H1 (cell line): Measurements from ENCODE around the gene SMG7. TPM values are rescaled to one million over a fixed set of nuclear protein-coding genes. Genes with fewer than 3 reads are reported as not detected.

ENCODE experiments used
- CTCF ChIA-PET: fragments of 300-600 bp; sonication (Branson Sonifier 250); formaldehyde crosslinking; loops from one replicate; lab custom pipeline; 2021; ENCODE audit not compliant: partially characterized antibody; lab: Charles Lee
- POLR2A ChIA-PET: fragments of 300-600 bp; sonication (Branson Sonifier 250); formaldehyde crosslinking; loops from one replicate; lab custom pipeline; 2021; ENCODE audit warnings: inconsistent platforms; ENCODE audit not compliant: partially characterized antibody; lab: Charles Lee
- DNase-seq, 2 experiments: peaks; one replicate each; pipeline versions ENCODE4 v3.0.0 to v3.0.0-alpha.2; 2010 to 2022; ENCODE audit warnings: low spot score in 2 of 2, low read depth in 1 of 2, mixed read lengths in 1 of 2
- FAIRE-seq: peaks from 2 replicates; lab custom pipeline; 2011; peaks lifted over from hg19 to GRCh38; lab: Jason Lieb, UNC
- H2AFZ ChIP-seq: 2 replicates; pipeline ENCODE4 v1.8.1; 2012; ENCODE audit warnings: low read length, inconsistent platforms
- H2AK5ac ChIP-seq: 2 replicates; pipeline ENCODE4 v1.6.1; 2013; ENCODE audit warnings: low read depth, low read length
- H2BK120ac ChIP-seq: replicated peaks from 2 replicates; pipeline ENCODE3; 2013; ENCODE audit warnings: low read depth, low read length, inconsistent platforms
- H2BK12ac ChIP-seq: 2 replicates; pipeline ENCODE4 v1.6.1; 2013; ENCODE audit warnings: low read depth, low read length
- H2BK15ac ChIP-seq: 2 replicates; pipeline ENCODE4 v1.6.1; 2013; ENCODE audit warnings: low read length
- H2BK20ac ChIP-seq: 2 replicates; pipeline ENCODE4 v1.6.1; 2013; ENCODE audit warnings: low read length
- H2BK5ac ChIP-seq: 2 replicates; pipeline ENCODE4 v1.6.1; 2013; ENCODE audit warnings: low read depth, low read length
- H3K14ac ChIP-seq: 2 replicates; pipeline ENCODE4 v1.6.1; 2013; ENCODE audit warnings: inconsistent platforms; ENCODE audit not compliant: insufficient read length
- H3K18ac ChIP-seq: 2 replicates; pipeline ENCODE4 v1.6.1; 2013; ENCODE audit warnings: low read length; ENCODE audit errors: extremely low read depth
- H3K23ac ChIP-seq: 2 replicates; pipeline ENCODE4 v1.6.1; 2013; ENCODE audit warnings: inconsistent platforms; ENCODE audit not compliant: insufficient read length
- H3K23me2 ChIP-seq: 2 replicates; pipeline ENCODE4 v1.6.1; 2013; ENCODE audit warnings: low read depth, low read length
- H3K27ac ChIP-seq: 2 replicates; pipeline ENCODE4 v1.6.1; 2011; ENCODE audit warnings: low read depth, low read length, inconsistent platforms
- H3K27me3 ChIP-seq, 4 experiments: replicated peaks in 1 of 4; 1 replicate in 1 of 4; 2 replicates in 3 of 4; pipeline versions ENCODE4 v1.6.1 to v1.8.1; 2011 to 2013; ENCODE audit warnings: low read length in 3 of 4, mild to moderate bottlenecking in 3 of 4, inconsistent platforms in 2 of 4, mixed read lengths in 2 of 4, moderate library complexity in 1 of 4; ENCODE audit not compliant: control insufficient read depth in 3 of 4, insufficient read depth in 3 of 4; ENCODE audit errors: extremely low read depth in 1 of 4
- H3K36me3 ChIP-seq, 4 experiments: 2 replicates each; pipeline versions ENCODE4 v1.6.1 to v1.8.1; 2011 to 2013; ENCODE audit warnings: mild to moderate bottlenecking in 4 of 4, low read length in 3 of 4, moderate library complexity in 2 of 4, control low read depth in 1 of 4, inconsistent platforms in 1 of 4; ENCODE audit not compliant: insufficient read depth in 4 of 4, control insufficient read depth in 2 of 4
- H3K4ac ChIP-seq: replicated peaks from 2 replicates; pipeline ENCODE3; 2013; ENCODE audit warnings: low read length, low read depth, mixed read lengths, inconsistent platforms; ENCODE audit not compliant: insufficient read length
- H3K4me1 ChIP-seq, 4 experiments: replicated peaks in 1 of 4; 1 replicate in 1 of 4; 2 replicates in 3 of 4; pipeline versions ENCODE4 v1.6.1 to v1.8.1; 2011 to 2013; ENCODE audit warnings: low read length in 3 of 4, inconsistent platforms in 2 of 4, mixed read lengths in 1 of 4; ENCODE audit not compliant: insufficient read depth in 4 of 4, control insufficient read depth in 3 of 4
- H3K4me2 ChIP-seq, 2 experiments: 2 replicates each; pipeline versions ENCODE4 v1.6.1 to v1.8.1; 2011 to 2013; ENCODE audit warnings: low read depth in 2 of 2, low read length in 2 of 2, control low read depth in 1 of 2, inconsistent platforms in 1 of 2, mild to moderate bottlenecking in 1 of 2; ENCODE audit not compliant: insufficient read depth in 1 of 2
- H3K4me3 ChIP-seq, 4 experiments: fragments of 200-600, 300-600 bp in 1 of 4; sonication (generic), shearing (Covaris generic), sonication (Bioruptor Twin) in 1 of 4; 2 replicates each; pipeline versions ENCODE4 v1.5.1 to v1.8.1; 2011 to 2016; ENCODE audit warnings: low read length in 4 of 4, low read depth in 3 of 4, control low read depth in 2 of 4, inconsistent platforms in 2 of 4, mild to moderate bottlenecking in 2 of 4, mixed read lengths in 1 of 4, moderate library complexity in 1 of 4; ENCODE audit not compliant: insufficient read depth in 2 of 4; ENCODE audit errors: extremely low read depth in 1 of 4
- H3K56ac ChIP-seq: replicated peaks from 2 replicates; pipeline ENCODE3; 2013; ENCODE audit warnings: low read depth, mild to moderate bottlenecking, mixed read lengths, low read length, inconsistent platforms; ENCODE audit not compliant: insufficient read length
- H3K79me1 ChIP-seq: 2 replicates; pipeline ENCODE4 v1.6.1; 2013; ENCODE audit warnings: low read depth, low read length, control low read depth
- H3K79me2 ChIP-seq, 2 experiments: 2 replicates each; pipeline versions ENCODE4 v1.6.1 to v1.8.1; 2012 to 2013; ENCODE audit warnings: low read length in 2 of 2, mild to moderate bottlenecking in 2 of 2, inconsistent platforms in 1 of 2; ENCODE audit not compliant: insufficient read depth in 2 of 2, control insufficient read depth in 1 of 2
- H3K9ac ChIP-seq, 4 experiments: replicated peaks in 1 of 4; 1 replicate in 1 of 4; 2 replicates in 3 of 4; pipeline versions ENCODE4 v1.6.1 to v1.8.1; 2011 to 2013; ENCODE audit warnings: low read depth in 3 of 4, low read length in 3 of 4, control low read depth in 2 of 4, mild to moderate bottlenecking in 2 of 4, moderate library complexity in 2 of 4, inconsistent platforms in 1 of 4; ENCODE audit errors: extremely low read depth in 1 of 4
- H3K9me3 ChIP-seq, 2 experiments: 2 replicates each; pipeline versions ENCODE4 v1.6.1 to v1.8.1; 2012 to 2013; ENCODE audit warnings: mild to moderate bottlenecking in 2 of 2, moderate library complexity in 2 of 2, control low read depth in 1 of 2, inconsistent platforms in 1 of 2, low read depth in 1 of 2, low read length in 1 of 2, mixed read lengths in 1 of 2; ENCODE audit not compliant: insufficient read depth in 2 of 2
- H4K20me1 ChIP-seq, 2 experiments: replicated peaks in 1 of 2; 2 replicates each; pipeline versions ENCODE3 to v1.8.1; 2011 to 2013; ENCODE audit warnings: inconsistent platforms in 2 of 2, low read length in 2 of 2, mild to moderate bottlenecking in 1 of 2; ENCODE audit not compliant: insufficient read depth in 2 of 2, control insufficient read depth in 1 of 2
- H4K5ac ChIP-seq: 2 replicates; pipeline ENCODE4 v1.6.1; 2013; ENCODE audit warnings: low read length, low read depth, mixed read lengths, inconsistent platforms; ENCODE audit not compliant: insufficient read length
- H4K8ac ChIP-seq: 2 replicates; pipeline ENCODE4 v1.8.0; 2013; ENCODE audit warnings: mild to moderate bottlenecking, moderate library complexity, low read length, inconsistent platforms; ENCODE audit not compliant: insufficient read depth; ENCODE audit errors: extremely low read depth
- H4K91ac ChIP-seq: replicated peaks from 2 replicates; pipeline ENCODE3; 2013; ENCODE audit warnings: low read length, mixed read lengths, inconsistent platforms; ENCODE audit not compliant: insufficient read length
- CBX5 ChIP-seq: fragments of 300-800, 300-1000 bp; sonication (generic); IDR thresholded peaks from 2 replicates; pipeline ENCODE4 v1.7.1; 2016; ENCODE audit warnings: antibody characterized with exemption, low read length, low read depth
- CTCF ChIP-seq, 3 experiments: IDR thresholded peaks; 1 replicate in 2 of 3; 2 replicates in 1 of 3; pipeline versions ENCODE4 v1.5.1 to v1.6.1; 2011; ENCODE audit warnings: low read length in 3 of 3, mild to moderate bottlenecking in 3 of 3, inconsistent platforms in 2 of 3, low read depth in 1 of 3, moderate library complexity in 1 of 3; ENCODE audit not compliant: insufficient read depth in 1 of 3; ENCODE audit errors: control extremely low read depth in 1 of 3
- MAX ChIP-seq: IDR thresholded peaks from 2 replicates; pipeline ENCODE4 v1.6.1; 2012; ENCODE audit warnings: inconsistent platforms
- NRF1 ChIP-seq: IDR thresholded peaks from 2 replicates; pipeline ENCODE4 v1.6.1; 2011; ENCODE audit warnings: mild to moderate bottlenecking, low read depth, low read length, improper control_type of control experiment
- RBBP5 ChIP-seq: IDR thresholded peaks from 2 replicates; pipeline ENCODE4 v1.7.1; 2012; ENCODE audit warnings: low read depth, mild to moderate bottlenecking, inconsistent platforms, low read length, moderate library complexity, borderline replicate concordance
- SIRT6 ChIP-seq: IDR thresholded peaks from one replicate; pipeline ENCODE4 v1.7.1; 2012; ENCODE audit warnings: low read length, inconsistent platforms
- SRF ChIP-seq: IDR thresholded peaks from 2 replicates; pipeline ENCODE4 v1.6.1; 2011; ENCODE audit warnings: mild to moderate bottlenecking, low read depth, low read length, moderate library complexity
- TAF1 ChIP-seq: IDR thresholded peaks from 2 replicates; pipeline ENCODE4 v1.6.1; 2011; ENCODE audit warnings: mild to moderate bottlenecking, low read depth, low read length
- TBP ChIP-seq: IDR thresholded peaks from 2 replicates; pipeline ENCODE4 v1.6.1; 2011; ENCODE audit warnings: low read depth, low read length, improper control_type of control experiment
- YY1 ChIP-seq: IDR thresholded peaks from 2 replicates; pipeline ENCODE4 v1.6.1; 2011; ENCODE audit warnings: low read depth, mild to moderate bottlenecking, low read length
- WGBS, 2 experiments: shearing (Covaris generic) in 1 of 2; methylation state at CpG; one replicate each; pipeline versions ENCODE4 v1.1.6 to v1.1.7; 2013 to 2015; ENCODE audit warnings: low lambda C conversion rate in 2 of 2, mixed read lengths in 2 of 2, inconsistent platforms in 1 of 2, low coverage in 1 of 2, missing lambda C conversion rate in 1 of 2; ENCODE audit not compliant: insufficient replicate concordance in 2 of 2, insufficient coverage in 1 of 2, insufficient read length in 1 of 2; ENCODE audit errors: extremely low coverage in 1 of 2, missing lambda C conversion rate in 1 of 2; 5-methylcytosine and 5-hydroxymethylcytosine counted together
- polyA plus RNA-seq, 7 experiments: library from polyadenylated mRNA; depleted of rRNA in 3 of 7; stranded (reverse) in 5 of 7; unstranded in 2 of 7; fragments of >200 nt in 5 of 7; fragments of 200-250 nt in 2 of 7; gene quantifications; 1 replicate in 5 of 7; 2 replicates in 1 of 7; 4 replicates in 1 of 7; pipeline versions ENCODE4 v1.2.1 to v1.2.3, GENCODE V29; 2011 to 2013; ENCODE audit warnings: missing spikeins in 2 of 7, mixed read lengths in 2 of 7
- total RNA-seq: library from RNA; stranded (reverse); fragmentation: NEBNext Ultra II Directional; extraction: Animal tissue kit (Norgen Biotek cat#: 25700); gene quantifications from 2 replicates; pipeline ENCODE4 v1.2.1, GENCODE V29; 2021

SMG7 gene
- total and polyA plus RNA-seq, 2 of the 8 experiments (the other 6 are each of a cell fraction or from before 2014, with no cell fraction given): 39.3 to 65.6 TPM

DNA sequence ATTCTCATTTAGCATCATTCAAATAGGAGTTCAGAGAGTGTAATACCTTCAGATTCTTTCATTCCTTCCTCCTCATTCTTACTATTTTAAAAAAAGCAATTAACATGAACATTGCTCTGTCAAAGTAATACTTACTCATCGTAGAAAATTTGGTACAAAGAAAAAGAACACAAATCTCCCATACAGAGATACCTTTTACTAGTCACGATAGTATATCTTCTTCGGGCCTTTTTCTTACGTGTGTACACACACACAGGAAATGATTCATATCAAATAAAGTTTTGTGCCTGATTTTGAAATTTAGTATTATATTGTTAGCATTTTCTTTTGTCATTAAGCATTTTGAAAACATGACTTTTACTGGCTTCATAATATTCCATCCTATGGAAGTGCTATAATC lies 65.1 kb downstream of the SMG7 start:
- no peak for FAIRE-seq
- H3K36me3 ChIP-seq: peaks cover 9 to 69% (median 40%) of the 10 kb centered on the region in 4 experiments
- H3K14ac ChIP-seq: no peak overlapping the region
- H2AFZ ChIP-seq: no peak overlapping the region
- ChIA-PET POLR2A (no interaction called here), CTCF (no interaction called here)
- H4K91ac ChIP-seq: no peak overlapping the region
- no peak overlapping the region for H3K23ac ChIP-seq
- no peak overlapping the region for H3K4me2 ChIP-seq
- no peak overlapping the region for H2BK120ac ChIP-seq
- H3K56ac ChIP-seq: no peak overlapping the region
- peaks cover 0 to 2% (median 0%) of the 10 kb centered on the region in 4 experiments; a peak in 1 of 7 replicates for H3K27me3 ChIP-seq
- no peak overlapping the region for H3K27ac ChIP-seq
- H3K18ac ChIP-seq: no peak overlapping the region
- no peaks in the 10 kb centered on the region for H3K4me1 ChIP-seq
- H3K9ac ChIP-seq: no peak overlapping the region
- no peak overlapping the region for H2BK20ac ChIP-seq
- WGBS, 2 experiments: 89% methylated on average over 4 of the region's 4 CpGs; no CpG with 5 or more reads in 1 of the 2 experiments
- no peak for DNase-seq
- peaks cover 0 to 2% of the 10 kb centered on the region in 2 experiments for H4K20me1 ChIP-seq
- no peak overlapping the region for H3K4ac ChIP-seq
- H4K5ac ChIP-seq: no peak overlapping the region
- H2BK12ac ChIP-seq: no peak overlapping the region
- H3K9me3 ChIP-seq: no peaks in the 10 kb centered on the region
- H3K79me2 ChIP-seq: no peaks in the 10 kb centered on the region
- H3K79me1 ChIP-seq: no peaks in the 10 kb centered on the region
- H4K8ac ChIP-seq: no peak overlapping the region
- no peak overlapping the region for H2BK5ac ChIP-seq
- H3K23me2 ChIP-seq: no peaks in the 10 kb centered on the region
- H2BK15ac ChIP-seq: no peak overlapping the region
- H2AK5ac ChIP-seq: no peak overlapping the region
- no peak overlapping the region for H3K4me3 ChIP-seq
- TF ChIP-seq SIRT6: no peak
- TF ChIP-seq SRF: no peak
- no peak for TF ChIP-seq CTCF (IDR thresholded peaks at IDR 0.05; ENCODE audit: control extremely low read depth in 1 of 3, insufficient read depth in 1 of 3, low read depth in 1 of 3, low read length in 3 of 3)
- TF ChIP-seq NRF1: no peak
- no peak for TF ChIP-seq RBBP5
- TF ChIP-seq CBX5: no peak
- TF ChIP-seq TAF1: no peak
- TF ChIP-seq TBP: no peak
- TF ChIP-seq MAX: no peak
- no peak for TF ChIP-seq YY1
